ENCODE results near the gene CPEB3. TPM values are rescaled to one million over a fixed set of nuclear protein-coding genes. Genes with fewer than 3 reads are reported as not detected.

CPEB3 gene
- total and polyA plus RNA-seq, 11 donors, result 1.5 to 17.2 (median 9.9) TPM

- H3K4me3 ChIP-seq, result no peak overlapping the region
- H3K4me1 ChIP-seq, result peaks cover 0 to 38% (median 24%) of the 10 kb centered on the region in 12 donors
- no peaks in the 10 kb centered on the region for H3K27me3 ChIP-seq
- H3K9me3 ChIP-seq, result no peaks in the 10 kb centered on the region
- WGBS, 4 donors, result 85 to 92% (median 90%) methylated on average over 13 of the region's 13 CpGs
- ATAC-seq (no peak), DNase-seq (no peak)
- intact Hi-C loops (cut with DNase I), result no loop called here
- H3K27ac ChIP-seq, result no peak overlapping the region
- TF ChIP-seq CTCF (IDR thresholded peaks at IDR 0.05) (no peak), POLR2A (IDR thresholded peaks at IDR 0.05) (no peak)
- H3K36me3 ChIP-seq, result peaks cover 0 to 11% (median 0%) of the 10 kb centered on the region in 9 donors
Measured at GRCh38 chr10:92305133-92306072, 14.5 kb upstream of the CPEB3 start.

GRCh38 chr10:92304061-92304460 is 13.2 kb upstream of the CPEB3 start:
- intact Hi-C loops (cut with DNase I), result no loop called here
- Histone ChIP-seq H3K27me3 (no peaks in the 10 kb centered on the region), H3K27ac (no peak overlapping the region), H3K4me1 (peaks cover 0 to 37% (median 23%) of the 10 kb centered on the region in 12 donors), H3K36me3 (peaks cover 0 to 13% (median 4%) of the 10 kb centered on the region in 9 donors), H3K4me3 (no peak overlapping the region), H3K9me3 (no peaks in the 10 kb centered on the region)
- ATAC-seq (no peak), DNase-seq (no peak)
- 93 to 97% (median 95%) methylated on average over 1 of the region's 1 CpG for WGBS, 4 donors
- TF ChIP-seq CTCF (IDR thresholded peaks at IDR 0.05), result no peak
- TF ChIP-seq POLR2A (IDR thresholded peaks at IDR 0.05), result no peak

- Histone ChIP-seq H3K27ac (no peak overlapping the region), H3K27me3 (no peaks in the 10 kb centered on the region), H3K4me1 (peaks cover 0 to 40% (median 31%) of the 10 kb centered on the region in 12 donors), H3K36me3 (peaks cover 0 to 13% (median 6%) of the 10 kb centered on the region in 9 donors), H3K9me3 (no peaks in the 10 kb centered on the region), H3K4me3 (no peak overlapping the region)
- intact Hi-C loops (cut with DNase I), result no loop called here
- TF ChIP-seq CTCF (IDR thresholded peaks at IDR 0.05) (no peak), POLR2A (IDR thresholded peaks at IDR 0.05) (no peak)
- DNase-seq (no peak), ATAC-seq (no peak)
Measured at GRCh38 chr10:92303096-92303495, 12.2 kb upstream of the CPEB3 start.

DNA sequence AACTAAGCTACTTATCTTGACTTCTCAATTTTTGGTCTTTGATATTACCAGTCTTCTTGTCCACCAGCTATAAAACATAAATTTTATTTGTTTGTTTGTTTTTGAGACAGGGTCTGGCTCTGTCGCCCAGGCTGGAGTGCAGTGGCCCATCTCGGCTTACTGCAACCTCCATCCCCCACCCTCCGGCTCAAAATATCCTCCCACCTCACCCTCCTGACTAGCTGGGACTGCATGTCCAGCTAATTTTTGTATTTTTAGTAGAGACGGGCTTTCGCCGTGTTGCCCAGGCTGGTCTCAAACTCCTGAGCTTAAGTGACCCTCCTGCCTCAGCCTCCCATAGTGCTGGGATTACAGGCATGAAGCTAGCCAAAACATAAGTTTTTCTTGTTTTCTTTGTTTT is 7.6 kb upstream of the CPEB3 start:
- no peaks in the 10 kb centered on the region for H3K9me3 ChIP-seq
- H3K4me3 ChIP-seq, result no peak overlapping the region
- H3K4me1 ChIP-seq, result peaks cover 0 to 45% (median 18%) of the 10 kb centered on the region in 12 donors
- intact Hi-C loops (cut with DNase I), result loop anchor here in 3 of 10 donors (10.0 kb wide), 2 partner anchors 136 to 204 kb away; no protein-coding TSS in a partner anchor
- H3K27me3 ChIP-seq, result no peaks in the 10 kb centered on the region
- no peak for TF ChIP-seq CTCF (IDR thresholded peaks at IDR 0.05)
- no peak for TF ChIP-seq POLR2A (IDR thresholded peaks at IDR 0.05)
- DNase-seq (peak in 1 of 5 donors; percentile 19), ATAC-seq (peak; percentile 54 to 79 (median 70))
- WGBS, 4 donors, result 51 to 63% (median 56%) methylated on average over 6 of the region's 6 CpGs
- H3K36me3 ChIP-seq, result peaks cover 0 to 26% (median 18%) of the 10 kb centered on the region in 9 donors
- peak overlapping the region in 4 of 12 donors; percentile 11 to 61 (median 48) for H3K27ac ChIP-seq

Data from heart left ventricle (tissue), 16 donors.